ENCODE data around the gene ARRB1. TPM values are rescaled to one million over a fixed set of nuclear protein-coding genes. Genes with fewer than 3 reads are reported as not detected.

The ARRB1 gene
- total RNA-seq, 5 donors from 2014 or later (not counting 1 experiment from before 2014, with no cell fraction given), result 37.2 to 57.3 (median 47.3) TPM

GRCh38 chr11:75314771-75315438 lies 36.6 kb downstream of the ARRB1 start:
- Histone ChIP-seq H3K27me3 (replicated peaks in 1 of 2; ENCODE audit: control insufficient read depth in 2 of 2, extremely low read depth in 1 of 2, insufficient read depth in 2 of 2, low read length in 1 of 2) (no peaks in the 10 kb centered on the region), H3K4me1 (ENCODE audit: control insufficient read depth in 1 of 2, extremely low read depth in 1 of 2, insufficient read depth in 2 of 2, low read length in 2 of 2) (peaks cover 0 to 12% of the 10 kb centered on the region in 2 experiments), H3K9me3 (no peaks in the 10 kb centered on the region), H3K27ac (ENCODE audit: low read length) (no peak overlapping the region), H3K4me3 (ENCODE audit: control insufficient read depth in 1 of 2, extremely low read depth in 1 of 2, low read length in 1 of 2) (no peak overlapping the region), H3K36me3 (ENCODE audit: control insufficient read depth in 2 of 2, extremely low read depth in 1 of 2, insufficient read depth in 1 of 2, low read length in 1 of 2) (peaks cover 5 to 9% of the 10 kb centered on the region in 2 donors)
- no peak overlapping the region for H3K4me3 Mint-ChIP-seq
- ChIA-PET CTCF (interaction anchor here in 1 of 2 donors (0.6 kb wide), 1 partner anchor 40 kb away, joined by 5 read pairs; no protein-coding TSS in a partner anchor), POLR2A (no interaction called here)
- no peaks in the 10 kb centered on the region for H3K9me3 Mint-ChIP-seq
- peaks cover 4% of the 10 kb centered on the region for H3K36me3 Mint-ChIP-seq
- WGBS (ENCODE audit: insufficient coverage), result 87% methylated on average over 13 of the region's 16 CpGs
- no peaks in the 10 kb centered on the region for H3K27me3 Mint-ChIP-seq
- ATAC-seq (replicated peaks in 1 of 4) (no peak), DNase-seq (no peak)
- H3K4me1 Mint-ChIP-seq, result peaks cover 18 to 26% (median 19%) of the 10 kb centered on the region in 3 donors
- H3K27ac Mint-ChIP-seq, result peak overlapping the region; percentile 12 to 17

- POLR2A ChIA-PET, result no interaction called here
- Histone ChIP-seq H3K9me3 (no peaks in the 10 kb centered on the region), H3K4me1 (ENCODE audit: control insufficient read depth in 1 of 2, extremely low read depth in 1 of 2, insufficient read depth in 2 of 2, low read length in 2 of 2) (peaks cover 0 to 8% of the 10 kb centered on the region in 2 experiments), H3K4me3 (ENCODE audit: control insufficient read depth in 1 of 2, extremely low read depth in 1 of 2, low read length in 1 of 2) (no peak overlapping the region), H3K27me3 (replicated peaks in 1 of 2; ENCODE audit: control insufficient read depth in 2 of 2, extremely low read depth in 1 of 2, insufficient read depth in 2 of 2, low read length in 1 of 2) (no peaks in the 10 kb centered on the region), H3K36me3 (ENCODE audit: control insufficient read depth in 2 of 2, extremely low read depth in 1 of 2, insufficient read depth in 1 of 2, low read length in 1 of 2) (peaks cover 3 to 5% of the 10 kb centered on the region in 2 donors), H3K27ac (ENCODE audit: low read length) (no peak overlapping the region)
- Mint-ChIP-seq H3K36me3 (peaks cover 6% of the 10 kb centered on the region), H3K4me3 (no peak overlapping the region), H3K9me3 (no peaks in the 10 kb centered on the region), H3K27me3 (no peaks in the 10 kb centered on the region), H3K4me1 (peaks cover 14 to 24% (median 19%) of the 10 kb centered on the region in 3 donors), H3K27ac (peak overlapping the region in 1 of 2 donors; percentile 61)
- DNase-seq (no peak), ATAC-seq (replicated peaks in 1 of 4) (no peak)
- CTCF ChIA-PET, result interaction anchor here in 1 of 2 donors (0.6 kb wide), 2 partner anchors 40 to 42 kb away, joined by 3 to 5 read pairs; no protein-coding TSS in a partner anchor
- WGBS (ENCODE audit: insufficient coverage), result 87% methylated on average over 5 of the region's 8 CpGs
Measured at GRCh38 chr11:75313513-75314272, 37.8 kb downstream of the ARRB1 start.

- no peak overlapping the region for H3K27ac ChIP-seq (ENCODE audit: low read length)
- ChIA-PET CTCF (interaction anchor here in 1 of 2 donors (0.6 kb wide), 1 partner anchor 1712 kb away, joined by 3 read pairs; no protein-coding TSS in a partner anchor), POLR2A (interaction anchor here in 1 of 2 donors (0.7 kb wide), 1 partner anchor 634 kb away, joined by 3 read pairs; no protein-coding TSS in a partner anchor)
- DNase-seq (no peak), ATAC-seq (replicated peaks in 1 of 4) (no peak)
- Mint-ChIP-seq H3K27me3 (no peaks in the 10 kb centered on the region), H3K36me3 (peaks cover 6% of the 10 kb centered on the region), H3K4me1 (peaks cover 14 to 20% (median 15%) of the 10 kb centered on the region in 3 donors), H3K9me3 (no peaks in the 10 kb centered on the region), H3K27ac (no peak overlapping the region), H3K4me3 (no peak overlapping the region)
- peaks cover 3 to 5% of the 10 kb centered on the region in 2 donors for H3K36me3 ChIP-seq (ENCODE audit: control insufficient read depth in 2 of 2, extremely low read depth in 1 of 2, insufficient read depth in 1 of 2, low read length in 1 of 2)
- WGBS (ENCODE audit: insufficient coverage), result 80% methylated on average over 1 of the region's 2 CpGs
- peaks cover 0 to 5% of the 10 kb centered on the region in 2 experiments for H3K4me1 ChIP-seq (ENCODE audit: control insufficient read depth in 1 of 2, extremely low read depth in 1 of 2, insufficient read depth in 2 of 2, low read length in 2 of 2)
- no peaks in the 10 kb centered on the region for H3K9me3 ChIP-seq
- no peaks in the 10 kb centered on the region for H3K27me3 ChIP-seq (replicated peaks in 1 of 2; ENCODE audit: control insufficient read depth in 2 of 2, extremely low read depth in 1 of 2, insufficient read depth in 2 of 2, low read length in 1 of 2)
- H3K4me3 ChIP-seq (ENCODE audit: control insufficient read depth in 1 of 2, extremely low read depth in 1 of 2, low read length in 1 of 2), result no peak overlapping the region
Measured at GRCh38 chr11:75312346-75312745, 39.1 kb downstream of the ARRB1 start.

GRCh38 chr11:75311858-75312288 lies 39.6 kb downstream of the ARRB1 start:
- Histone ChIP-seq H3K27me3 (replicated peaks in 1 of 2; ENCODE audit: control insufficient read depth in 2 of 2, extremely low read depth in 1 of 2, insufficient read depth in 2 of 2, low read length in 1 of 2) (no peaks in the 10 kb centered on the region), H3K9me3 (no peaks in the 10 kb centered on the region), H3K4me3 (ENCODE audit: control insufficient read depth in 1 of 2, extremely low read depth in 1 of 2, low read length in 1 of 2) (no peak overlapping the region), H3K27ac (ENCODE audit: low read length) (no peak overlapping the region), H3K36me3 (ENCODE audit: control insufficient read depth in 2 of 2, extremely low read depth in 1 of 2, insufficient read depth in 1 of 2, low read length in 1 of 2) (peaks cover 3 to 9% of the 10 kb centered on the region in 2 donors), H3K4me1 (ENCODE audit: control insufficient read depth in 1 of 2, extremely low read depth in 1 of 2, insufficient read depth in 2 of 2, low read length in 2 of 2) (peaks cover 0 to 4% of the 10 kb centered on the region in 2 experiments)
- H3K27me3 Mint-ChIP-seq, result no peaks in the 10 kb centered on the region
- DNase-seq (no peak), ATAC-seq (replicated peaks in 1 of 4) (no peak)
- POLR2A ChIA-PET, result interaction anchor here in 1 of 2 donors (0.7 kb wide), 1 partner anchor 635 kb away, joined by 3 read pairs; no protein-coding TSS in a partner anchor
- CTCF ChIA-PET, result interaction anchor here in 1 of 2 donors (0.6 kb wide), 1 partner anchor 1712 kb away, joined by 3 read pairs; no protein-coding TSS in a partner anchor
- WGBS (ENCODE audit: insufficient coverage), result 91% methylated on average over 10 of the region's 13 CpGs
- no peak overlapping the region for H3K27ac Mint-ChIP-seq
- peaks cover 14 to 18% (median 15%) of the 10 kb centered on the region in 3 donors for H3K4me1 Mint-ChIP-seq
- no peaks in the 10 kb centered on the region for H3K9me3 Mint-ChIP-seq
- peaks cover 6% of the 10 kb centered on the region for H3K36me3 Mint-ChIP-seq
- H3K4me3 Mint-ChIP-seq, result no peak overlapping the region

- Histone ChIP-seq H3K9me3 (no peaks in the 10 kb centered on the region), H3K4me3 (ENCODE audit: control insufficient read depth in 1 of 2, extremely low read depth in 1 of 2, low read length in 1 of 2) (no peak overlapping the region), H3K27ac (ENCODE audit: low read length) (no peak overlapping the region), H3K27me3 (replicated peaks in 1 of 2; ENCODE audit: control insufficient read depth in 2 of 2, extremely low read depth in 1 of 2, insufficient read depth in 2 of 2, low read length in 1 of 2) (no peaks in the 10 kb centered on the region), H3K4me1 (ENCODE audit: control insufficient read depth in 1 of 2, extremely low read depth in 1 of 2, insufficient read depth in 2 of 2, low read length in 2 of 2) (peaks cover 0 to 1% of the 10 kb centered on the region in 2 experiments), H3K36me3 (ENCODE audit: control insufficient read depth in 2 of 2, extremely low read depth in 1 of 2, insufficient read depth in 1 of 2, low read length in 1 of 2) (peaks cover 3 to 6% of the 10 kb centered on the region in 2 donors)
- ATAC-seq (replicated peaks in 1 of 4) (no peak), DNase-seq (no peak)
- H3K27ac Mint-ChIP-seq, result peak overlapping the region in 1 of 2 donors; percentile 43
- H3K27me3 Mint-ChIP-seq, result no peaks in the 10 kb centered on the region
- 80% methylated on average over 4 of the region's 4 CpGs for WGBS (ENCODE audit: insufficient coverage)
- H3K4me1 Mint-ChIP-seq, result peaks cover 15 to 19% (median 18%) of the 10 kb centered on the region in 3 donors
- ChIA-PET CTCF (no interaction called here), POLR2A (no interaction called here)
- H3K9me3 Mint-ChIP-seq, result no peaks in the 10 kb centered on the region
- H3K4me3 Mint-ChIP-seq, result no peak overlapping the region
- peaks cover 5% of the 10 kb centered on the region for H3K36me3 Mint-ChIP-seq
Measured at GRCh38 chr11:75308986-75309385, 42.5 kb downstream of the ARRB1 start.

- Mint-ChIP-seq H3K36me3 (peaks cover 8% of the 10 kb centered on the region), H3K4me3 (no peak overlapping the region), H3K27ac (no peak overlapping the region), H3K4me1 (peaks cover 16 to 25% (median 21%) of the 10 kb centered on the region in 3 donors), H3K9me3 (no peaks in the 10 kb centered on the region), H3K27me3 (no peaks in the 10 kb centered on the region)
- DNase-seq, result no peak
- H3K27ac ChIP-seq (ENCODE audit: low read length), result no peak overlapping the region
- no peak overlapping the region for H3K4me3 ChIP-seq (ENCODE audit: control insufficient read depth in 1 of 2, extremely low read depth in 1 of 2, low read length in 1 of 2)
- no peak for ATAC-seq (replicated peaks in 1 of 4)
- POLR2A ChIA-PET, result interaction anchor here in 1 of 2 donors (0.6 kb wide), 1 partner anchor 11 kb away, joined by 3 read pairs; no protein-coding TSS in a partner anchor
- 86% methylated on average over 6 of the region's 7 CpGs for WGBS (ENCODE audit: insufficient coverage)
- CTCF ChIA-PET, result interaction anchor here (0.6 to 1.1 kb wide), 3 partner anchors 21 to 77 kb away, joined by 3 to 5 read pairs (median 4); no protein-coding TSS in a partner anchor
- no peaks in the 10 kb centered on the region for H3K9me3 ChIP-seq
- H3K27me3 ChIP-seq (replicated peaks in 1 of 2; ENCODE audit: control insufficient read depth in 2 of 2, extremely low read depth in 1 of 2, insufficient read depth in 2 of 2, low read length in 1 of 2), result no peaks in the 10 kb centered on the region
- peaks cover 3 to 6% of the 10 kb centered on the region in 2 donors for H3K36me3 ChIP-seq (ENCODE audit: control insufficient read depth in 2 of 2, extremely low read depth in 1 of 2, insufficient read depth in 1 of 2, low read length in 1 of 2)
- peaks cover 0 to 4% of the 10 kb centered on the region in 2 experiments for H3K4me1 ChIP-seq (ENCODE audit: control insufficient read depth in 1 of 2, extremely low read depth in 1 of 2, insufficient read depth in 2 of 2, low read length in 2 of 2)
Measured at GRCh38 chr11:75308116-75308515, 43.3 kb downstream of the ARRB1 start.
